Kidney (tissue), 14 donors: Measurements from ENCODE around the gene PAX7. TPM values are rescaled to one million over a fixed set of nuclear protein-coding genes. Genes with fewer than 3 reads are reported as not detected.
A peak's percentile ranks its signal among the peaks of the same experiment; 100 is the strongest.

ENCODE experiments used
- DNase-seq, 5 donors: peaks; one replicate each; pipeline ENCODE4 v3.0.0-alpha.2; 2013 to 2020
- FAIRE-seq: peaks from 2 replicates; lab custom pipeline; 2012; peaks lifted over from hg19 to GRCh38; lab: Jason Lieb, UNC
- H3K27ac ChIP-seq, 2 donors: one replicate each; pipeline ENCODE4 v1.7.0; 2013; ENCODE audit warnings: low read depth in 2 of 2, low read length in 2 of 2, inconsistent platforms in 1 of 2
- H3K27me3 ChIP-seq: one replicate; pipeline ENCODE4 v1.7.1; 2013; ENCODE audit warnings: low read length, inconsistent platforms; ENCODE audit not compliant: control insufficient read depth, insufficient read depth
- H3K36me3 ChIP-seq, 3 donors: one replicate each; pipeline versions ENCODE4 v1.7.0 to v1.7.1; 2013; ENCODE audit warnings: low read length in 3 of 3, control low read depth in 1 of 3, inconsistent platforms in 1 of 3; ENCODE audit not compliant: insufficient read depth in 3 of 3, control insufficient read depth in 2 of 3
- H3K4me1 ChIP-seq, 3 donors: one replicate each; pipeline versions ENCODE4 v1.7.0 to v1.7.1; 2013; ENCODE audit warnings: low read length in 3 of 3, inconsistent platforms in 1 of 3, low read depth in 1 of 3; ENCODE audit not compliant: control insufficient read depth in 2 of 3, insufficient read depth in 2 of 3
- H3K4me3 ChIP-seq, 3 donors: one replicate each; pipeline versions ENCODE4 v1.7.0 to v1.8.1; 2013; ENCODE audit warnings: low read length in 3 of 3, control low read depth in 1 of 3, inconsistent platforms in 1 of 3
- H3K9ac ChIP-seq, 3 donors: one replicate each; pipeline versions ENCODE4 v1.7.0 to v1.7.1; 2013; ENCODE audit warnings: low read length in 3 of 3, control low read depth in 1 of 3, inconsistent platforms in 1 of 3
- H3K9me3 ChIP-seq, 3 donors: one replicate each; pipeline versions ENCODE4 v1.7.0 to v1.7.1; 2013; ENCODE audit warnings: low read length in 3 of 3, control low read depth in 1 of 3, inconsistent platforms in 1 of 3; ENCODE audit not compliant: control insufficient read depth in 2 of 3, insufficient read depth in 1 of 3
- intact Hi-C: fragments of 100-400 bp; cut with DNase I; formaldehyde crosslinking; loops from one replicate; pipeline ENCODE4 v1.11.1; 2022
- polyA plus RNA-seq: library from polyadenylated mRNA; stranded (reverse); fragments of 350-450 nt; fragmentation: Illumina TruSeq; extraction: RNeasy Lipid Tissue Mini Kit (QIAGEN cat#74804); gene quantifications from one replicate; pipeline ENCODE4 v1.2.3, GENCODE V29; 2014; ENCODE audit warnings: low read depth, low replicate concordance; ENCODE audit not compliant: insufficient read depth
- total RNA-seq: library from RNA; stranded (reverse); fragmentation: NEBNext Ultra II Directional; extraction: Animal tissue kit (Norgen Biotek cat#: 25700); gene quantifications from one replicate; pipeline ENCODE4 v1.2.1, GENCODE V29; 2021
- TF ChIP-seq, protein P1 (sequence below): IDR thresholded peaks from 3 replicates; pipeline ENCODE4 v1.5.1; 2012; ENCODE audit warnings: mild to moderate bottlenecking, moderate library complexity, borderline replicate concordance; ENCODE audit not compliant: insufficient read depth; ENCODE audit errors: extremely low read depth
- donor health status: control.
- donor health status: control.
- donor health status: control.
- donor health status: control.
- donor health status: control.
- donor health status: DM: yes; HTN: yes; CAD: no.
- donor health status: Normal renal cell carcinoma (clear cell type).

Gene PAX7
- total and polyA plus RNA-seq, 2 donors from 2014 or later: not detected

- Histone ChIP-seq H3K4me1 (no peaks in the 10 kb centered on the region), H3K27me3 (peaks cover 14% of the 10 kb centered on the region), H3K27ac (no peak overlapping the region), H3K9ac (no peak overlapping the region), H3K36me3 (no peaks in the 10 kb centered on the region), H3K9me3 (no peaks in the 10 kb centered on the region), H3K4me3 (no peak overlapping the region)
- FAIRE-seq (no peak), DNase-seq (no peak)
- TF ChIP-seq, protein P1, sequence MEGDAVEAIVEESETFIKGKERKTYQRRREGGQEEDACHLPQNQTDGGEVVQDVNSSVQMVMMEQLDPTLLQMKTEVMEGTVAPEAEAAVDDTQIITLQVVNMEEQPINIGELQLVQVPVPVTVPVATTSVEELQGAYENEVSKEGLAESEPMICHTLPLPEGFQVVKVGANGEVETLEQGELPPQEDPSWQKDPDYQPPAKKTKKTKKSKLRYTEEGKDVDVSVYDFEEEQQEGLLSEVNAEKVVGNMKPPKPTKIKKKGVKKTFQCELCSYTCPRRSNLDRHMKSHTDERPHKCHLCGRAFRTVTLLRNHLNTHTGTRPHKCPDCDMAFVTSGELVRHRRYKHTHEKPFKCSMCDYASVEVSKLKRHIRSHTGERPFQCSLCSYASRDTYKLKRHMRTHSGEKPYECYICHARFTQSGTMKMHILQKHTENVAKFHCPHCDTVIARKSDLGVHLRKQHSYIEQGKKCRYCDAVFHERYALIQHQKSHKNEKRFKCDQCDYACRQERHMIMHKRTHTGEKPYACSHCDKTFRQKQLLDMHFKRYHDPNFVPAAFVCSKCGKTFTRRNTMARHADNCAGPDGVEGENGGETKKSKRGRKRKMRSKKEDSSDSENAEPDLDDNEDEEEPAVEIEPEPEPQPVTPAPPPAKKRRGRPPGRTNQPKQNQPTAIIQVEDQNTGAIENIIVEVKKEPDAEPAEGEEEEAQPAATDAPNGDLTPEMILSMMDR: no peak
- intact Hi-C loops: no loop called here
These were observed 85.6 kb downstream of the PAX7 start for GRCh38 chr1:18716112-18716784.

DNA sequence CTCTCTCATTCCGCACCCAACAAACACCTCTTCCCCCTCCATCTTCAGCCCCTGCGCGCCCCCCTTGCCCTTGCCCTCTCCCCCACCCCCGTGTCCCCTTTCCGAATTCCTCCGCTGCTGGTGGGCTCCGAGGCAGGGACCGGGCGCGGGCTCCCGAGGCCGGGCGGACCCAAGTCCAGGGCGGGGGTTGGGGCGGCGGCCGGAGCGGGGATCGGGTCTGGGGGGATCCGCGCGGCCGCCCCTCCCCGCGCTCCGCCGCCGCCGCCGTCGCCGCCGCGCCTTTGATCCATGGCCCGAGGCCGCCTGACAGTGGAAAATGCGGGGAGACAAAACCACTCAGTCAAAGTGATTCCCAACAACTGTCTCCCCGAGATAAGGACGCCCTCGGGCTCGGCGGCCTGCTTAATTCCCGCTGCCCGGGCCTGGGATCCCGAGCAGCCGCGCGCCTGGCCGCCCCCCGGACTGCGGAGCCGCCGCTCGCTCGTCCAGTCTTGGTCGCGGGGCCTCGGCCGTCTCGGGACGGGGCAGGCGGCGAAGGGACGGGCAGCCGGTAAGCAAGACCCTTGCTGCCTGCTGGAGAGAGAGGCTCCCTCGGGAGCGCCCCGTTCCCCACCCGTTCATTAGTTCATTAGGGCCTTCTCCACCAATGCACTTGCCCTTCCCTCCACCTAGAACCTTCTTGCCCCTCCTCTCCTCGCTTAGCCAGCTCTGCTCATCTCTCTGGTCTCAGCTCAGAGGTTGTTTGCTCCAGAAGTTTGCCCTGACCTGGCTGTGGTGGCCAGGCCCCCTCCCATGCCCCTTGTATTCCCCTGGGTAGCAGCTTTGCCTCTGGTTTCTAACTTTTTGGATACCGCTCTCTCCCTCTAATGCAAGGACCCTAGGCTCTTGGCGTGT, 86.4 kb downstream of the PAX7 start:
- H3K36me3 ChIP-seq: no peaks in the 10 kb centered on the region
- intact Hi-C loops: no loop called here
- FAIRE-seq (no peak), DNase-seq (peak in 2 of 5 donors; percentile 20 to 41)
- peaks cover 18% of the 10 kb centered on the region for H3K27me3 ChIP-seq
- no peaks in the 10 kb centered on the region for H3K9me3 ChIP-seq
- H3K9ac ChIP-seq: no peak overlapping the region
- no peak overlapping the region for H3K4me3 ChIP-seq
- TF ChIP-seq, protein P1: no peak
- no peaks in the 10 kb centered on the region for H3K4me1 ChIP-seq
- no peak overlapping the region for H3K27ac ChIP-seq

DNA sequence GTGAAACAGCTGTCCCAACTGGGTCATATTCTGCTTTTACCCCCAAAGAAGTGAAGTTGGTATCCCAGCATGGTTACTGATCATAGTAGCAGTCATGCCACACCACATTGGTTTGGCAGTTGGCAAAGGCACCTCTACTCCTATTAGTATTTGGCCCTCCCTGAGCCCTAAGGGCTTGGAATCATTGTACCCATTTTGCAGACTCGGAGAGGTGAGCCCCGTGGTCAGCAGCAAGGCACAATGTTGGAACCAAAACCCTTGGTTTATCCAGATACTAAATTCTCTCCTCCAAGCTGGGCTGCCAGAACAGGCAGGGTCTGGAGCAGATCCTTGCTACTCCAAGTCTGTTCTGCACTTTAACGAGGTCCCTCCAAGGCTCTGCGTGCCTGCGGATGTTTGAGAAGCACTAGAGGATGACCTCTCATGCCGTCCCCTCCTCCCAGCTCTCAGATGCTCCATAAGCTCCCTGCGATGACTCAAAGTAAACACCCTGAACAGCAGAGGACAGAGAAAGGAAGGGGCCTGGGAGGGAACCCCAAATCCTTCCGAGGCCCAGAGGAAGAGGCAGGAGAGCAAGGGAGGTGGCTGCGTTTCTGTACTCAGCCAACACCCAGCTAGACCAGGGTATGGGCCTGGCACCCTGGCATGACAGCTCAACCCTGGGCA, 89.3 kb downstream of the PAX7 start:
- no peak overlapping the region for H3K4me3 ChIP-seq
- H3K4me1 ChIP-seq: no peaks in the 10 kb centered on the region
- TF ChIP-seq, protein P1: no peak
- H3K9ac ChIP-seq: no peak overlapping the region
- H3K27me3 ChIP-seq: peaks cover 21% of the 10 kb centered on the region
- intact Hi-C loops: no loop called here
- no peak overlapping the region for H3K27ac ChIP-seq
- peak in 3 of 5 donors; percentile 36 to 49 (median 37) for DNase-seq
- FAIRE-seq: no peak
- H3K36me3 ChIP-seq: no peaks in the 10 kb centered on the region
- no peaks in the 10 kb centered on the region for H3K9me3 ChIP-seq
